H1 (cell line): ENCODE data around the gene LAMB3. TPM values are rescaled to one million over a fixed set of nuclear protein-coding genes. Genes with fewer than 3 reads are reported as not detected.

Experiments
- ATF2 ChIP-seq: IDR thresholded peaks from 2 replicates; pipeline ENCODE4 v1.6.1; 2012; ENCODE audit warnings: low read length, inconsistent platforms
- CEBPB ChIP-seq: IDR thresholded peaks from 2 replicates; pipeline ENCODE4 v1.6.1; 2012; ENCODE audit warnings: low read depth, low read length
- CHD2 ChIP-seq: IDR thresholded peaks from 2 replicates; pipeline ENCODE4 v1.6.1; 2012; ENCODE audit warnings: low read length, improper control_type of control experiment
- CREB1 ChIP-seq: IDR thresholded peaks from 2 replicates; pipeline ENCODE4 v1.6.1; 2012; ENCODE audit warnings: inconsistent platforms
- EGR1 ChIP-seq: IDR thresholded peaks from 2 replicates; pipeline ENCODE4 v1.6.1; 2011; ENCODE audit warnings: low read depth, low read length, borderline replicate concordance
- GTF2F1 ChIP-seq: IDR thresholded peaks from 2 replicates; pipeline ENCODE4 v1.6.1; 2012; ENCODE audit warnings: low read depth, low read length, improper control_type of control experiment, borderline replicate concordance
- HDAC2 ChIP-seq, 2 experiments: fragments of 300-600 bp in 1 of 2; sonication (generic) in 1 of 2; IDR thresholded peaks; 2 replicates each; pipeline ENCODE4 v1.6.1; 2011 to 2012; ENCODE audit warnings: low read depth in 2 of 2, low read length in 2 of 2, mild to moderate bottlenecking in 2 of 2, moderate library complexity in 2 of 2, borderline replicate concordance in 1 of 2, inconsistent platforms in 1 of 2
- HDAC6 ChIP-seq: IDR thresholded peaks from one replicate; pipeline ENCODE4 v1.7.1; 2012; ENCODE audit warnings: low read depth, mild to moderate bottlenecking, inconsistent platforms, low read length, moderate library complexity
- NANOG ChIP-seq: IDR thresholded peaks from 2 replicates; pipeline ENCODE4 v1.6.1; 2011; ENCODE audit warnings: low read length, low read depth, mild to moderate bottlenecking, inconsistent platforms; ENCODE audit not compliant: insufficient read depth, poor library complexity, severe bottlenecking
- POU5F1 ChIP-seq: IDR thresholded peaks from 2 replicates; pipeline ENCODE4 v1.6.1; 2011; ENCODE audit warnings: low read depth, mild to moderate bottlenecking, low read length, moderate library complexity
- RFX5 ChIP-seq: IDR thresholded peaks from 2 replicates; pipeline ENCODE4 v1.6.1; 2011; ENCODE audit warnings: low read depth, low read length, improper control_type of control experiment, borderline replicate concordance
- RXRA ChIP-seq: IDR thresholded peaks from 2 replicates; pipeline ENCODE4 v1.6.1; 2011; ENCODE audit warnings: low read depth, mild to moderate bottlenecking, low read length, moderate library complexity; ENCODE audit not compliant: insufficient read depth
- SAP30 ChIP-seq: fragments of 300-600 bp; sonication (generic); IDR thresholded peaks from 2 replicates; pipeline ENCODE4 v1.7.1; 2012; ENCODE audit warnings: low read length, moderate library complexity, mild to moderate bottlenecking, inconsistent platforms; ENCODE audit not compliant: insufficient read depth, insufficient replicate concordance
- SIN3A ChIP-seq, 2 experiments: IDR thresholded peaks in 1 of 2; conservative IDR thresholded peaks in 1 of 2; 2 replicates each; pipeline ENCODE4 v1.6.1; 2011 to 2012; ENCODE audit warnings: low read length in 2 of 2, improper control_type of control experiment in 1 of 2, low read depth in 1 of 2, mild to moderate bottlenecking in 1 of 2
- TBP ChIP-seq: IDR thresholded peaks from 2 replicates; pipeline ENCODE4 v1.6.1; 2011; ENCODE audit warnings: low read depth, low read length, improper control_type of control experiment
- TCF12 ChIP-seq: IDR thresholded peaks from 2 replicates; pipeline ENCODE4 v1.6.1; 2011; ENCODE audit warnings: low read depth, mild to moderate bottlenecking, low read length
- TEAD4 ChIP-seq: IDR thresholded peaks from 2 replicates; pipeline ENCODE4 v1.6.1; 2012; ENCODE audit warnings: low read depth, low read length, inconsistent platforms, mixed read lengths
- polyA plus RNA-seq, 7 experiments: library from polyadenylated mRNA; depleted of rRNA in 3 of 7; stranded (reverse) in 5 of 7; unstranded in 2 of 7; fragments of >200 nt in 5 of 7; fragments of 200-250 nt in 2 of 7; gene quantifications; 1 replicate in 5 of 7; 2 replicates in 1 of 7; 4 replicates in 1 of 7; pipeline versions ENCODE4 v1.2.1 to v1.2.3, GENCODE V29; 2011 to 2013; ENCODE audit warnings: missing spikeins in 2 of 7, mixed read lengths in 2 of 7
- total RNA-seq: library from RNA; stranded (reverse); fragmentation: NEBNext Ultra II Directional; extraction: Animal tissue kit (Norgen Biotek cat#: 25700); gene quantifications from 2 replicates; pipeline ENCODE4 v1.2.1, GENCODE V29; 2021

LAMB3 gene
- total and polyA plus RNA-seq, 2 of the 8 experiments (the other 6 are each of a cell fraction or from before 2014, with no cell fraction given): 0.45 to 0.50 TPM

DNA sequence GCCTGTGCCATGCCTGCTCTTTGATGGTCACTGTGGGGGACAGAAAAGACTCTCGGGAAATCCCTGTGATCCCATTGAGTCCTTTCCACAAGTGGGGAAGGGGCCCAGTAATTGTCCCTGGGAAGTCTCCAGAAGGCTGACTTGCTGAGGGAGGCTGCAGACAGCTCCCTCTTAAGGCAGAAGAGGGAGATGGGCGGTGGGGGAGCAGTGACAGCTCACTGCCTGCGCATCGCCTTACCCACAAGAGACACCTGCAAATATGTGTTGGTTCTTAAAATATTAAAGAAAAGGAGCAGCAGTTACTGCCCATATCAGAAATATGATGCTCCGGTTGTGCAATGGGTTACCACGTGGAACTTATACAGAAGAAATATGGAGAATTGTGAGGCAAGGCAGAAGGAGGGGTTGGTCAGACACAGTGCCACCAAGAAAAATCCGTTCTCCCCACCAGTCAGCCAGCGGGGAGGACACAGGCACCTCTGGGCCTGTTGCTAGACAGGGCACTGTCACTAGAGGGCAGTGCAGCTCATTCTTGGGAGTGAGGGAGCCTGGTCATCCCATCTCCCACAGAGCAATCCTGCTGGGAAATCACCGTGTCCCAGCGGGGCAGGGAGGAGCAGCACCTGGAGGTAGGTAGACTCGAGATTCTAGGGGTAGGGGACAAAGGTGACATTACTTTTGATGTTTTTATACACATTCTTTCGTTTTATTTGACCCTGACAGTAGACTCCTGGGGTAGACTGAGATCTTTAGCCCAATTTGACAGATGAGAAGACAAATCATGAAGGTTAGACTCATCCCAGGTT lies 75.6 kb downstream of the LAMB3 start (continued):
- TF ChIP-seq SIN3A (conservative IDR thresholded peaks at IDR 0.05 in 1 of 2, IDR thresholded peaks at IDR 0.05 in 1 of 2; ENCODE audit: low read depth in 1 of 2, low read length in 2 of 2) (no peak), ATF2 (0 out of 2 replicates have a peak, but pooled peaks have one; percentile 53), TBP (no peak), EGR1 (no peak), TEAD4 (peak; percentile 46; the same call in 1 of the 2 replicates), CREB1 (peak; percentile 50; the same call in 1 of the 2 replicates), POU5F1 (no peak), HDAC6 (no peak), SAP30 (no peak), TCF12 (0 out of 2 replicates have a peak, but pooled peaks have one; percentile 32), GTF2F1 (no peak), HDAC2 (IDR thresholded peaks at IDR 0.05; ENCODE audit: borderline replicate concordance in 1 of 2, low read depth in 2 of 2, low read length in 2 of 2) (peak in 1 of 2 experiments; percentile 76; a peak in 1 of 4 replicates), RXRA (0 out of 2 replicates have a peak, but pooled peaks have one; percentile 41), NANOG (no peak), CEBPB (no peak), CHD2 (no peak), RFX5 (no peak)
